ENCODE data around the gene PTPRM. TPM values are rescaled to one million over a fixed set of nuclear protein-coding genes. Genes with fewer than 3 reads are reported as not detected.

The PTPRM gene
- polyA plus RNA-seq, 3 donors = 0.04 to 2.1 (median 0.66) TPM

DNA sequence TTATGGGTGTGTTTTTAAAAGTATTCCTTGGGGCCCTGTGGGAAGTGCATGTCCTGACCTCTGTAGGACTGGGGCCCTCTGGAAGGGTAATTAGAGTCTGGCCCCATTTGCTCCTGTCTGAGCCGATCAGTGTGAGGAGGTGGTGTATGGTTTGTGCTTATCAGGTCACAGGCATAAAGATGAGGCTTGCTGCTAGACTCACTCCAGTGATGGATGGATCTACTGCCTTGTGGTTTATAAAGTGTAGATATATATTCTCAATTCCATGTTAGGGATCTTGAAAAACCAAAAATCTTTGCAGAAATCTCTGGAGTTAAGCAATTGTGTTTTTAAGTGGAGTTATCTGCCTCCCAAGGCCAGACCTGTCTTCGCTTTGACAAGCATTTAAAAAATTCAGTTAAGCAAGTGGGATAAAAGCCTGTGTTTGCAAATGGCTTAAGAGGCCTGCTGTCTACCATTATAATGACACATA lies 182.4 kb downstream of the PTPRM start:
- Mint-ChIP-seq H3K4me1 (no peaks in the 10 kb centered on the region), H3K27ac (no peak overlapping the region)
- intact Hi-C loops (cut with micrococcal nuclease) = no loop called here

DNA sequence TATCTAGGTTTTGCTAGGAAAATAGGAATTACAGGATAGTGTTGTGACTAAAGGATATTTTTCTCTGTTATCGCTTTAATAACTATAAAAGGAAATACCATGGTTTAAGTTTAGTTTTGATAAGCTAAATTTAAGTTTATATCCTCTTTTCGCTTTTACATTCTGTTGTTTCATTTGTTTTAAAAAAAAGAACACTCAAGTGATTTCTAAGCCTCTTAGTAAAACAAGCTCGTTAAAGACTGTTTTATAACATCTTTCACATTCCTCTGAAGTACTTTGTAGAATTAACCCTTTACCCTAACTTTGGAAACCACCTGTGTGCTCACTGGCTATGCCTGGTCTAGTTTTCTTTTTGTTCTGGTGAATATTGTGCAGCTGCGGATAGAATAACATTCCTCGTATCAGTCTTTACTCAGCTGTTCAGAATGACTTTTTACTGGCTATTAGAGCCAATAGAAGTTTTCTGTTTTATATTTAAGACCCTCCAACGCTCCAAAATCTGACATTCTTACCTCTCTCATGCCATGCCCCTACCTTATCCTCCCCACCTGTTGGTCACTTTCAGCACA lies 183.1 kb downstream of the PTPRM start:
- H3K27ac ChIP-seq (ENCODE audit: low read depth in 1 of 2, low read length in 2 of 2) = no peak overlapping the region
- DNase-seq = no peak
- H3K4me1 Mint-ChIP-seq = no peaks in the 10 kb centered on the region
- no peak overlapping the region for H3K4me2 ChIP-seq (replicated peaks; ENCODE audit: extremely low read depth, low read length, poor library complexity, severe bottlenecking)
- H3K9ac ChIP-seq (ENCODE audit: insufficient read depth, low read length, poor library complexity, severe bottlenecking) = no peak overlapping the region
- no peaks in the 10 kb centered on the region for H3K4me1 ChIP-seq (ENCODE audit: control insufficient read depth in 1 of 2, insufficient read depth in 2 of 2, low read length in 2 of 2)
- H3K27ac Mint-ChIP-seq = no peak overlapping the region
- no peaks in the 10 kb centered on the region for H3K27me3 Mint-ChIP-seq (ENCODE audit: low read depth in 3 of 3)
- 76% methylated on average over 3 of the region's 6 CpGs for WGBS (ENCODE audit: insufficient coverage)
- peaks cover 4 to 6% of the 10 kb centered on the region in 2 donors for H3K9me3 ChIP-seq (replicated peaks in 1 of 2; ENCODE audit: control insufficient read depth in 1 of 2, insufficient read depth in 1 of 2, low read length in 2 of 2)
- H3K79me2 ChIP-seq (ENCODE audit: insufficient read depth, low read length) = no peaks in the 10 kb centered on the region
- TF ChIP-seq, protein P1, sequence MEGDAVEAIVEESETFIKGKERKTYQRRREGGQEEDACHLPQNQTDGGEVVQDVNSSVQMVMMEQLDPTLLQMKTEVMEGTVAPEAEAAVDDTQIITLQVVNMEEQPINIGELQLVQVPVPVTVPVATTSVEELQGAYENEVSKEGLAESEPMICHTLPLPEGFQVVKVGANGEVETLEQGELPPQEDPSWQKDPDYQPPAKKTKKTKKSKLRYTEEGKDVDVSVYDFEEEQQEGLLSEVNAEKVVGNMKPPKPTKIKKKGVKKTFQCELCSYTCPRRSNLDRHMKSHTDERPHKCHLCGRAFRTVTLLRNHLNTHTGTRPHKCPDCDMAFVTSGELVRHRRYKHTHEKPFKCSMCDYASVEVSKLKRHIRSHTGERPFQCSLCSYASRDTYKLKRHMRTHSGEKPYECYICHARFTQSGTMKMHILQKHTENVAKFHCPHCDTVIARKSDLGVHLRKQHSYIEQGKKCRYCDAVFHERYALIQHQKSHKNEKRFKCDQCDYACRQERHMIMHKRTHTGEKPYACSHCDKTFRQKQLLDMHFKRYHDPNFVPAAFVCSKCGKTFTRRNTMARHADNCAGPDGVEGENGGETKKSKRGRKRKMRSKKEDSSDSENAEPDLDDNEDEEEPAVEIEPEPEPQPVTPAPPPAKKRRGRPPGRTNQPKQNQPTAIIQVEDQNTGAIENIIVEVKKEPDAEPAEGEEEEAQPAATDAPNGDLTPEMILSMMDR (IDR thresholded peaks at IDR 0.05) = no peak
- no peaks in the 10 kb centered on the region for H4K20me1 ChIP-seq (ENCODE audit: insufficient read depth, low read length)
- no peaks in the 10 kb centered on the region for H3K36me3 Mint-ChIP-seq
- peaks cover 5 to 15% (median 12%) of the 10 kb centered on the region in 7 donors for H3K9me3 Mint-ChIP-seq
- no peaks in the 10 kb centered on the region for H3K36me3 ChIP-seq (replicated peaks in 1 of 2; ENCODE audit: control insufficient read depth in 1 of 2, insufficient read depth in 2 of 2, low read length in 2 of 2)
- H2AFZ ChIP-seq (ENCODE audit: insufficient read depth, low read depth, low read length, poor library complexity, severe bottlenecking) = no peak overlapping the region
- H3K4me3 ChIP-seq (replicated peaks in 1 of 3; ENCODE audit: low read depth in 2 of 3, low read length in 3 of 3) = no peak overlapping the region
- intact Hi-C loops (cut with micrococcal nuclease) = no loop called here
- H3K27me3 ChIP-seq (ENCODE audit: control insufficient read depth in 2 of 2, insufficient read depth in 2 of 2, low read length in 2 of 2) = no peaks in the 10 kb centered on the region
- no peak overlapping the region for H3K4me3 Mint-ChIP-seq

More for the DNA sequence above, 182.4 kb downstream of the PTPRM start:
- Histone ChIP-seq H3K79me2 (ENCODE audit: insufficient read depth, low read length) (no peaks in the 10 kb centered on the region), H3K27me3 (ENCODE audit: control insufficient read depth in 2 of 2, insufficient read depth in 2 of 2, low read length in 2 of 2) (no peaks in the 10 kb centered on the region), H3K4me1 (ENCODE audit: control insufficient read depth in 1 of 2, insufficient read depth in 2 of 2, low read length in 2 of 2) (no peaks in the 10 kb centered on the region), H3K9ac (ENCODE audit: insufficient read depth, low read length, poor library complexity, severe bottlenecking) (no peak overlapping the region), H2AFZ (ENCODE audit: insufficient read depth, low read depth, low read length, poor library complexity, severe bottlenecking) (no peak overlapping the region), H4K20me1 (ENCODE audit: insufficient read depth, low read length) (no peaks in the 10 kb centered on the region), H3K36me3 (replicated peaks in 1 of 2; ENCODE audit: control insufficient read depth in 1 of 2, insufficient read depth in 2 of 2, low read length in 2 of 2) (no peaks in the 10 kb centered on the region), H3K4me2 (replicated peaks; ENCODE audit: extremely low read depth, low read length, poor library complexity, severe bottlenecking) (no peak overlapping the region), H3K27ac (ENCODE audit: low read depth in 1 of 2, low read length in 2 of 2) (no peak overlapping the region), H3K9me3 (replicated peaks in 1 of 2; ENCODE audit: control insufficient read depth in 1 of 2, insufficient read depth in 1 of 2, low read length in 2 of 2) (peaks cover 6% of the 10 kb centered on the region in 2 donors), H3K4me3 (replicated peaks in 1 of 3; ENCODE audit: low read depth in 2 of 3, low read length in 3 of 3) (no peak overlapping the region)
- DNase-seq = no peak
- Mint-ChIP-seq H3K27me3 (ENCODE audit: low read depth in 3 of 3) (no peaks in the 10 kb centered on the region), H3K9me3 (peaks cover 5 to 15% (median 12%) of the 10 kb centered on the region in 7 donors), H3K4me3 (no peak overlapping the region), H3K36me3 (no peaks in the 10 kb centered on the region)
- 80% methylated on average over 1 of the region's 2 CpGs for WGBS (ENCODE audit: insufficient coverage)
- TF ChIP-seq, protein P1 (IDR thresholded peaks at IDR 0.05) = no peak
